Progenitor cell of endocrine pancreas (in vitro differentiated cells): ENCODE data around the gene FGD3. TPM values are rescaled to one million over a fixed set of nuclear protein-coding genes. Genes with fewer than 3 reads are reported as not detected.

Experiments
- DNase-seq: peaks from one replicate; pipeline ENCODE4 v3.0.0; 2021; ENCODE audit warnings: low spot score; ENCODE audit not compliant: unreplicated experiment
- H3K27ac Mint-ChIP-seq: 2 replicates; pipeline ENCODE4 v1.8.0; 2021; ENCODE audit warnings: mild to moderate bottlenecking, moderate library complexity, mixed read lengths
- H3K27me3 Mint-ChIP-seq: 2 replicates; pipeline ENCODE4 v1.8.0; 2021; ENCODE audit warnings: mixed read lengths
- H3K36me3 Mint-ChIP-seq: 2 replicates; pipeline ENCODE4 v1.8.0; 2022; ENCODE audit warnings: mixed read lengths; ENCODE audit not compliant: insufficient read depth
- H3K4me1 Mint-ChIP-seq: 2 replicates; pipeline ENCODE4 v1.8.0; 2021; ENCODE audit warnings: low read depth, mixed read lengths
- H3K4me3 Mint-ChIP-seq: 2 replicates; pipeline ENCODE4 v1.8.0; 2021; ENCODE audit warnings: low read depth, mild to moderate bottlenecking, moderate library complexity, mixed read lengths
- H3K9me3 Mint-ChIP-seq: 2 replicates; pipeline ENCODE4 v1.8.0; 2021; ENCODE audit warnings: low read depth, mixed read lengths
- CTCF ChIP-seq: fragments of 200-600 bp; sonication (generic); IDR thresholded peaks from one replicate; pipeline ENCODE4 v1.5.0; 2021; ENCODE audit warnings: antibody characterized with exemption, mild to moderate bottlenecking; ENCODE audit not compliant: unreplicated experiment
- total RNA-seq: library from RNA; stranded (reverse); gene quantifications from 2 replicates; pipeline ENCODE4 v1.2.1, GENCODE V29; 2021

The FGD3 gene
- total RNA-seq, 1 donor from 2014 or later: 9.6 TPM

GRCh38 chr9:93045521-93045920 is 98.2 kb downstream of the FGD3 start:
- Mint-ChIP-seq H3K36me3 (peaks cover 2% of the 10 kb centered on the region), H3K4me3 (no peak overlapping the region), H3K27me3 (peaks cover 6% of the 10 kb centered on the region), H3K9me3 (peaks cover 3% of the 10 kb centered on the region), H3K27ac (no peak overlapping the region), H3K4me1 (no peaks in the 10 kb centered on the region)
- TF ChIP-seq CTCF: no peak
- DNase-seq: no peak

- peaks cover 3% of the 10 kb centered on the region for H3K9me3 Mint-ChIP-seq
- H3K36me3 Mint-ChIP-seq: peaks cover 2% of the 10 kb centered on the region
- no peak for DNase-seq
- peaks cover 6% of the 10 kb centered on the region for H3K27me3 Mint-ChIP-seq
- H3K4me3 Mint-ChIP-seq: no peak overlapping the region
- H3K27ac Mint-ChIP-seq: no peak overlapping the region
- H3K4me1 Mint-ChIP-seq: peaks cover 5% of the 10 kb centered on the region
- TF ChIP-seq CTCF: no peak
Measured at GRCh38 chr9:93048566-93049448, 101.5 kb downstream of the FGD3 start.

DNA sequence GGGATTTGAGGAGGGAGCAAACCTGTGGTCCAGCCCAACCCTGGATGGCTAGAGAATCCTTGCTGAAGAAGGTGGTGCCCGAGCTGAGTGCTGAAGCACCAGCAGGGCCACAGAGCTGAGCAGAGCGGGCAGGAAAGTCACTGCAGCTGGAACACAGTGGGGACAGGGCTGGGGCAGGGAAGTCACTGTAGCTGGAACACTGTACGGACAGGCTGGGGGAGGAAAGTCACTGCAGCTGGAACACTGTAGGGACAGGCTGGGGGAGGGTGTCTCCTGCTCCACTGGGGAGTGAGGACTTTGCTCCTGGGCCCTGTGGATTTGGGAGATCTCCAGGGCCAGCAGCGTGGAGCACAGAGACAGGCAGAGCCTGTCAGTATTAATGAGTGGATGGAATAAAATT is 102.2 kb downstream of the FGD3 start:
- Mint-ChIP-seq H3K27ac (peak overlapping the region; percentile 12), H3K9me3 (peaks cover 3% of the 10 kb centered on the region), H3K4me3 (no peak overlapping the region), H3K36me3 (peaks cover 2% of the 10 kb centered on the region), H3K4me1 (peaks cover 5% of the 10 kb centered on the region), H3K27me3 (peaks cover 6% of the 10 kb centered on the region)
- no peak for DNase-seq
- no peak for TF ChIP-seq CTCF

DNA sequence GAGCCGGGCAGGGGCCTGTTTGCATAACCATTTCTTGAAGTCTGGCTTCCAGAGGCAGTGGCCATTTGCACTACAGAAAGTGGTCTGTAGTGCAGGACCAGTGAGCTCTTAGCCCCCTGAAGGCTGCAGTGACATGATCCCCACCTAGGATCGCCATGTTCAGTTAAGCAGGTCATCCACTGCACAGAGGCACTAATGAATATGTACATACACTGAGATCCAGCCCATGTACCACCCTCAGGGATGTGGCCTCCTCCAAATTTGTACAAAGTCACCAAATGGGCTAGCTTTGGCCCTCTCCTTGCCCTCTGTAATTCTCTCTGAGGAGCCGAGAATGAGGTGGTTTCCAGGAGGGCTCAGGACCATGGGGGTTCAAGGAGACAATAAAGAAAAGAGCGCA is 102.9 kb downstream of the FGD3 start:
- no peak for TF ChIP-seq CTCF
- DNase-seq: no peak
- Mint-ChIP-seq H3K9me3 (peaks cover 3% of the 10 kb centered on the region), H3K4me1 (peaks cover 5% of the 10 kb centered on the region), H3K27me3 (peaks cover 8% of the 10 kb centered on the region), H3K36me3 (peaks cover 2% of the 10 kb centered on the region), H3K4me3 (no peak overlapping the region), H3K27ac (no peak overlapping the region)

- Mint-ChIP-seq H3K36me3 (no peaks in the 10 kb centered on the region), H3K9me3 (no peaks in the 10 kb centered on the region), H3K27me3 (peaks cover 13% of the 10 kb centered on the region), H3K27ac (no peak overlapping the region), H3K4me1 (peaks cover 5% of the 10 kb centered on the region), H3K4me3 (no peak overlapping the region)
- no peak for TF ChIP-seq CTCF
- no peak for DNase-seq
Measured at GRCh38 chr9:93051680-93052089, 104.4 kb downstream of the FGD3 start.
